Posterior vena cava (tissue), 2 donors: ENCODE measurements around the gene UBA52. TPM values are rescaled to one million over a fixed set of nuclear protein-coding genes. Genes with fewer than 3 reads are reported as not detected.
"Not testable (repeated sequence)": the region's sequence is repeated elsewhere in the genome, so short reads cannot be mapped to it uniquely, and the experiment has no call there.

Experiments used
- DNase-seq: peaks from one replicate; pipeline ENCODE4 v3.0.0-alpha.2; 2020; ENCODE audit warnings: low spot score
- intact Hi-C, 2 donors: fragments of 100-400 bp; cut with DNase I; formaldehyde crosslinking; loops; one replicate each; pipeline versions ENCODE4 v1.14.1 to v1.14.2; 2022 to 2023
- long read RNA-seq, 2 donors: library from polyadenylated mRNA; unstranded; transcript quantifications; one replicate each; pipeline ENCODE4 v2.0.0, GENCODE V29; 2020 to 2021
- total RNA-seq, 2 donors: library from RNA; stranded (reverse); fragmentation: NEBNext Ultra II Directional; extraction: Animal tissue kit (Norgen Biotek cat#: 25700); gene quantifications; one replicate each; pipeline ENCODE4 v1.2.1, GENCODE V29; 2021
- donor health status: DM: yes; HTN: yes; CAD: no.
- donor health status: DM: yes; HTN: yes; CAD: no.

Gene UBA52
- total RNA-seq: 100 to 1,000 TPM; 725 to 767 TPM
- long read RNA-seq, donor 1, transcript UBA52-202 (5 exons, 2,845 nt): minor isoform, 10 of 41 reads
- long read RNA-seq, donor 1, transcript UBA52-201 (5 exons, 572 nt): major isoform, 26 of 41 reads
- long read RNA-seq, donor 1, partial matches to known transcripts: 1 of 41 reads
- long read RNA-seq, donor 1, other reads (novel, unspliced or antisense): 1 of 41 reads
- long read RNA-seq, donor 2, transcript UBA52-202 (5 exons, 2,845 nt): minor isoform, 18 of 76 reads
- long read RNA-seq, donor 2, transcript UBA52-201 (5 exons, 572 nt): major isoform, 53 of 76 reads
- long read RNA-seq, donor 2, partial matches to known transcripts: 0 of 76 reads
- long read RNA-seq, donor 2, other reads (novel, unspliced or antisense): 1 of 76 reads

DNA sequence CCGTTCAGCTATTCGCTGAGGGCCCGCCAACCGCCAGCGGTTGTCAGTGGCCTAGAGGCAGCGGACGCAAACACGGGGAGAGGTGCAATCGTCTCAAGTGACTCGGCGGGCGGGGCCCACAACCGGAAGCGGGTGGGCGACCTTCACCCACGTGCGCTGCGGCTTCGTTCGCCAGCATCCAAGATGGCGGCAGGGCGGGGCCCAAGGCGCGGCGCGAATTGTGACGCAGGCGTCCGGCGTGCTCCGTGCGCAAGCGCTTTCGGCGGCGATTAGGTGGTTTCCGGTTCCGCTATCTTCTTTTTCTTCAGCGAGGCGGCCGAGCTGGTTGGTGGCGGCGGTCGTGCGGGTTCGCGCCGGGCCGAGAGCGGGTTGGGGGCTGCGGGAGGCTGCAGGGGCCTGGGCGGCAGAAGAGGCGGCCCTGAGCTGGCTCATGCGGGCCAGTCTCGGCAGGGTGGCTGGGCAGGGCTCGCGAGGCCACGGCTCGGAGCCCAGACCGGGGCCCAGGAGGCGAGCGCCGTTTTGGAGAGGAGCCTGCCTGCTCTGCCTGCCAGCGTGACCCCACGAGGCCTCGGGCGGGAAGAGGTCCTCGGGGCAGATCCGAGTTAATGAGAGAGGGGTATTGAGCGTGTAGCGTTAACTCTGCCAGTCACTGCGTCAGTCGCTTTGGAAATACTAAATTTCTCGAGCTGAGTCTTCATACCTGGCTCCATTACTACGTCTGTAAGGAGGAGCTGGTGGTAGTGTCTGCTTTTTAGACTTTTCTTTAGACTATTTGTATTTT lies at the start of gene UBA52:
Gene UBA52, plus strand, starts transcription at position 294 of the 781 bp plus-strand sequence. CDS start 1,444 bp downstream, outside the sequence.
- DNase-seq: peak; percentile 100
- intact Hi-C loops: no loop called here

DNA sequence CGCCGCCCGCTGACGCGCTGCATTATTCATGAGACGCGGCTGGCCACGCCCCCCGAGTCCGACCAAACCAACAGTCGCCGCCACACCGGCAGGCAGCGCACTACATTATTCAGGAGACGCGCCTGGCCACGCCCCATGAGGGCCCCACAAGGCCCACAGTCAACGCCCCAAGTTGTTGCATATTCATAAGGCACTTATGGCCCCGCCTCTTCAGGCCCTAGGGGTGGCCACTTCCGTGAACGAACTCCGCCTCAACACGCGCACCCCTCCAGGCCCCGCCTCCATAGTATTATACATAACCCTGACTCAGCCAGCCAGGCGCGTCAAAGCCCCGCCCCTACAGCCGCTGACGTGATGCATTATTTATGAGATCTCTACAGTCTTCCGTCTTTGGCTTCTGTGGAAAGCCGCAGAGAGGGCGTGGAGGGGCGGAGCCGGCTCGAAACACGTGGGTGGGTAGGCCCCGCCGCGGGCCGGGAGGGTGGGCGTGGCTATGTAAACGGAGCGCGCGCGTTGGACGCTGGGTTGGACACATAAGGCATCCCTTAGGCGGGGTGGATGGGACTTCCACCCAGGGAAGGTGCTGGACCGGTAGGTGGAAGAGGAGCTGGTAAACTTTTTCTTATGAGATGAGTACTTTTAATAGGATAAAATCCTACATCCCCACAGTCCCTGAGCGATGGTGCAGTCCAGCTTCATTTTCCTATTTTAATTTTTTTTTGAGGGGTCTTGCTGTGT lies 49.4 kb upstream of the UBA52 start:
- intact Hi-C loops: no loop called here
- DNase-seq: peak; percentile 100

DNA sequence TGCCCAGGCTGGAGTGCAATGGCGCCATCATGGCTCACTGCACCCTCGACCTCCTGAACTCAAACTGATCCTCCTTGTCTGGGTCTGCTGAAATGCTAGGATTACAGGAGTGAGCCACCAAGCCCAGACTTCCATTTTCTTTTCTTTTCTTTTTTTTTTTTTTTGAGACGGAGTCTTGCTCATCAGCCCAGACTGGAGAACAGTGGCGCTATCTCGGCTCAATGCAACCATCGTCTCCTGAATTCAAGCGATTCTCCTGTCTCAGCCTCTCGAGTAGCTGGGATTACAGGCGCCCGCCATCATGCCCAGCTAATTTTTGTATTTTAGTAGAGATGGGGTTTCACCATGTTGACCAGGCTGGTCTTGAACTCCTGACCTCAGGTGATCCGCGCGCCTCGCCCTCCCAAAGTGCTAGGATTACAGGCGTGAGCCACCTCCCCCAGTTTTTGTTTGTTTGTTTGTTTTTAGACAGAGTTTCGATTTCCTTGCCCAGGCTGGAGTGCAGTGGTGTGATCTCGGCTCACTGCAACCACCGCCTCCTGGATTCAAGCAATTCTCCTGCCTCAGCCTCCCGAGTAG lies 48.7 kb upstream of the UBA52 start:
- intact Hi-C loops: not testable (repeated sequence)

DNA sequence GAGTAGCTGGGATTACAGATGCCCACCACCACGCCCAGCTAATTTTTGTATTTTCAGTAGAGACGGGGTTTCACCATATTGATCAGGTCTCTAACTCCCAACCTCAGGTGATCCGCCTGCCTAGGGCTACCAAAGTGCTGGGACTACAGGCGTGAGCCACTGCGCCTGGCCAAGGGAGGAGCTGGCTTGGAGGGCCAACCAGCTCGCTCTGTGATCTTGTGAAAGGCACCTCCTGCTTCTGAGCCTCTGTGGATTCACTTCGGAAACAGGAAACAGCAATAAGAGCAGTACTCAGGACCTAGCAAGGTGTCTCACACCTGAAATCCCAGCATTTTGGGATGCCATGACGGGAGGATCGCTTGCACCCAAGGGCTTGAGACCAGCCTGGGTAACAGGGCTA lies 47.8 kb upstream of the UBA52 start:
- intact Hi-C loops: no loop called here

More for the DNA sequence above, 48.7 kb upstream of the UBA52 start:
- not testable (repeated sequence) for DNase-seq

DNA sequence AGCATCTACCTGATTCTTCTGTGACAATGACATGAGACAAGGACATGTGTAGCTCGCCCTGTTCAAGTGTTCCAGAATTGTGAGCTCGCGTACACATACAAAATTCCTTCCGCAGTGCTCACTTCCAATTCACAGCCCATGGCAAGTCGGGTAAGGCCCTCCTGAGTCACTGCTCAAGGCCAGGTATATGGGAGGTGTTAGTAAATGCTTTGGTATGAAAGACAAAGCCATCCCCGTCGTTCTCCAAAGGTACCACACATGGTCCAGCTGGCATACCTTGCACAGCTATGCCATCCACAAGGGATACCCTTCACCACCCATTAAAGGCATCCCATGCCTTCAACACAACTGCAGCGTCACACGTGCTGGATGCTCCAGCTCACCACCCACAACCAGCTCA lies 45.3 kb upstream of the UBA52 start:
- no peak for DNase-seq
- intact Hi-C loops: no loop called here

More for the DNA sequence above, 47.8 kb upstream of the UBA52 start:
- no peak for DNase-seq

DNA sequence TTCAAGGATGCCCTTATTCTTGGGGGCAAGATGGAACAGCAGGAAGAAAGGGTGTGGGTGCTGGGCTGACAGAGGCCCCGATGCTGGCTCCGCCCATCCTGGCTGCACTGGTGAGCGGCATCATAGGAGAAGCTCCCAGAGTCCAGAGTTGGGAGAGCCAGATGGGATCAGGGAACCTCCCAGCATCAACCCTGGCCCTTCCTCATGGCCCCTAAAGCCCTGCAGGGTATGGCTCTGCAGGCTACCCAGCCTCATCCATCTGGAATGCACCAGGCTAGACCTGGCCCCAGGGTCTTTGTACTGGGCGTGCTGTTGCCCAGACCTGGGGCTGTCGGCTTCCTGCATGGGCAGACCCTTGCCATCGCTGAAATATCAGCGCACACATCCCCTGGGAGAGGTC lies 41.9 kb upstream of the UBA52 start:
- intact Hi-C loops: no loop called here
- DNase-seq: no peak

DNA sequence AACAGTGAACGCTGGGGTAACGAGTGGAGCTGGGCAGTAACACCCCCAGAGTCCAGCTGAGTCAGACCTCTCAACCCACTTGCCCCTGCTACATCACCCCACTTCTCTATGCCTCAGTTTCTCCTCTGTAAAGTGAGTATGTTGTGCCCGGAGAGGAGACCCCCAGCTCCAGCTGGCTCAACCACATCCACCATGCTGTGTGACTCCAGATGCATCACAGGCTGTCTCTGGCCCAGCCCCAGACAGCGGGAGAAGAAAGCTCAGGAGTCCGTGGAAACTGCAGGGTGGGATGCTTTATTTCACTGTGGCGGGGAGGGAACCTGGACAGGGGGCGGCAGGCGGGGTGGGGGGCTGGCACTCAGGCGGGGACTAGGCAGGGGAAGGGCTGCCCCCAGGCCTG lies 40.2 kb upstream of the UBA52 start:
- intact Hi-C loops: no loop called here
- no peak for DNase-seq

DNA sequence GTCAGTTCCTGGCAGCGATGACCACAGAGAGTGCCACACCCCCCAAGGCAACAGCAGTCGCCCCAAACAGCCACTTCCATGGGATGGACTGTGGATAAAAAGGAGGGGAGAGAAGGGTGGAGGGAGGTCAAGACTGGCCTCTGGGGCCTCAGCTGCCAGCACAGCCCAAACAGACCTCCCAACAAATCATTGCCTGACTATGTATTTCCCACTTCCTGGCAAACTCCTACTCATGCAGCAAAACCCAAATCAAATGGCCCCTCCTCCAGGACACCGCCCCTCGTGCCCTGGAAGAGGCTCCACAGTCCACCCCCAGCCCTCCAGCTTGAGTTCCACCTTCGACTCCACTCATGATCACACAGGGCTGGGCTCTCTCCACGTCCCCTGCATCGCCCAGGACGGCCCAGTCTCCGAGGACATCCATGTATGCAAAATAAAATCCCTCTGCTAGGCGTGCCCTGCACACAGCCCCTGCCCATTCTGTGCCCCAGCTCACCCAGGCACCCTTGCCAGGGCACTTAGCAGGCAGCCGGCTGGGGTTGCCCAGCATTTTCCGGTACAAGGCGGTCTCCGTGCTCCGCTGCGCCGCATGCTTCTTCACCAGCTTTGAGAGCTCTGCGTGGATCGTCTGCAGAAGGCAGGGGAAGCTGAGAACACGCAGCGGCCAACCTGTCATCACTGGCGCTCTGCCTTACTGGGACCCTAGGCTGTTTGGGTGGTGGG lies 39.3 kb upstream of the UBA52 start:
- intact Hi-C loops: no loop called here
- no peak for DNase-seq

DNA sequence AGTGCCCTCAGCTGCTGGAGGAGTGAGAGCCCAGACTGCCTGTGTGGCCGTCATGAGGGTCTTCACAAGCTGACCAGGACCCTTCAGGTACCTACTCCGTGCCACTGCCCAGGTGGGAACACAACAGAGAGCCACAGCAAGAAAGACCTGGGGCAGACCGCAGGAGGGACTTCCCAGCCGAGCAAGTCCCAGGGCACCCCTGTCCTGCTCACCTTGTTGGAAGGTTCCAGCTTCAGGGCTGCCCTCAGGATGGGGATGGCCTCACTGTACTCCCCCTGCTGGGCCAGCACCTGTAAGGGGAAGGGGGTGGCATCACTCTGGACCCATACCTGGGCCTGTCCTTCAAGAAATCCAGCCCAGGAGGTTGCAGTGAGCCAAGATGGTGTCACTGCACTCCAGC lies 38.6 kb upstream of the UBA52 start:
- DNase-seq: no peak
- intact Hi-C loops: no loop called here

DNA sequence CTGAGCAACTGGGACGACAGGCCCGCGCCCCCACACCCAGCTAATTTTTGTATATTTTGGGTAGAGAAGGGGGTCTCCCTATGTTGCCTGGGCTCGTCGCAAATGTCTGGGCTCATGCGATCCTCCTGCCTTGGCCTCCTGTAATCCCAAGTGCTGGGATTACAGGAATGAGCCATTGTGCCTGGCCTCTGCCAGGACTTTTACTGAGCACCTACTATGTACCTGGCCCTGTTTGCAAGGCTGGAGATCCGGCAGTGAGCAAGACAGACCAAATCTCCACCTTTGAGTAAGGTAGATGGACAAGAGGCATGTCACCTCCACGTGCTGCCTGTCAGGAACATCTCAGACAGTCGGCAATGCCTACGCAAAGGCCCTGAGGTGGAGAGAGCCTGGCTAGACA lies 35.2 kb upstream of the UBA52 start:
- intact Hi-C loops: no loop called here
- DNase-seq: no peak

DNA sequence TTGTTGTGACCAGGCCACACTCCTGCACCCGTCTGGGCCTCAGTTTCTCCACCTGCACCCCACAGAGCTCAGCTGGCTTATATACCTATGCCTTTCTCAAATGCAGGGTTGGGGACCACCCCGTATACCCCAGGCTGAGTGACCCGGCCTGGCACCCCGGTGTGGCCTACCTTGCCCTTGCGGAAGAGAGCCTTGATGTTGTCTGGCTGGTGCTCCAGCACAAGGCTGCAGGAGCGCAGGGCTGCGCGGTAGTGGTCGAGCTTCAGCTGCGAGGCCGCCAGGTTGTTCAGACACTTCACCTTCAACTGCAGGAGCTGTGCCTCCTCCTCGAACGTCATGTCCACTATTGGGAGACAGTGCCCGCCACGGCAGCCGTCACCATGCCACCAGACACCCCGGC lies 34.2 kb upstream of the UBA52 start:
- DNase-seq: no peak
- intact Hi-C loops: no loop called here

DNA sequence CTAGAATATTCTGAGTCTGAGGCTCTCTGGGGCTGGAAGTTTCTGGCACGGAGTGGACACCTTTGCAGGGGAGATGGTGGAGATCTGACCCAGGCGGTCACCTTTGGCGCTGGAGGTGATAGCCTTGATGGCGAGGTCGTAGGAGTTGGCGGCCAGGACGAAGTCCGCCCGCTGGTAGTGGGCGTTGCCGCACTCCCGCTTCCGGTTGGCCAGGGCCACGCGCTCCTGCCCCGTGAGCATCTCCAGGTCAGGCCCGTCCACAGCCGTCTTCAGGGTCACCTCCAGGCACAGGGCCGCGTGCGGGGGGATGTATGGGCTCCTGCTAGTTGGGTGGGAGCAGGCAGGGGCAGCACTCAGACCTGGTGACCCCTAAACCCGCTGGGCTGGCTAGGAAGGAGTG lies 33.5 kb upstream of the UBA52 start:
- intact Hi-C loops: no loop called here
- no peak for DNase-seq

DNA sequence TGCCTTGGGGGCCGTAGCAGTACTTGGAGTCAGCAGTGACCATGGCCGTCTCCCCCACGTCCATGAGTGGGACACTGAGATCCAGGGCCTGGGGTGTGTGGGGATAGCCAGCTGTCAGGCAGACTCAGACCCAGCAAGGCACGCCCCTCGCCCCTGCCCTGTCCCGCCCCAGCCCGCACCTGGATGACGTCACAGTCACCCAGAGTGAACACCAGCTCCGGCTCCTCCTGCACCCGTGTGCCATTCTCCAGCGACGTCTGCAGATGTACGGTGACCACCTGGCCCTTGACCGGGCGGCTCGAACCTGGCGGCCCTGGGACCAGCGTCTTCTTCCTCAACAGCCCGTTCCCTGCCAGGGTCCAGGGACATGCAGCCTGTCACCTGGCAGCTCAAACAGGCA lies 32.3 kb upstream of the UBA52 start:
- no peak for DNase-seq
- intact Hi-C loops: no loop called here

DNA sequence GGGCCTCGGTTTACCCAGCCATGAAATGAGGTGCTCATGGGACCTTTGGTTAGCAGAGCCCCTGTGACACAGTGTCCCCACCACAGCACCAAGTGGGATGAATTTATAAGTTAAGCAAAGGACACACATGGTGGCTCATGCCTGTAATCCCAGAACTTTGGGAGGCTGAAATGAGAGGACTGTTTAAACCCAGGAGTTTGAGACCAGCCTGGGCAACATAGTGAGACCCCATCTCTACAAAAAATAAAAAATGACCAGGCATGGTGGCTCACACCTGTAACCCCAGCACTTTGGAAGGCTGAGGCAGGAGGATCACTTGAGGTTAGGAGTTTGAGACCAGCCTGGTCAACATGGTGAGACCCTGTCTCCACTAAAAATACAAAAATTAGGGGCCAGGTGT lies 31.5 kb upstream of the UBA52 start:
- intact Hi-C loops: not testable (repeated sequence)

DNA sequence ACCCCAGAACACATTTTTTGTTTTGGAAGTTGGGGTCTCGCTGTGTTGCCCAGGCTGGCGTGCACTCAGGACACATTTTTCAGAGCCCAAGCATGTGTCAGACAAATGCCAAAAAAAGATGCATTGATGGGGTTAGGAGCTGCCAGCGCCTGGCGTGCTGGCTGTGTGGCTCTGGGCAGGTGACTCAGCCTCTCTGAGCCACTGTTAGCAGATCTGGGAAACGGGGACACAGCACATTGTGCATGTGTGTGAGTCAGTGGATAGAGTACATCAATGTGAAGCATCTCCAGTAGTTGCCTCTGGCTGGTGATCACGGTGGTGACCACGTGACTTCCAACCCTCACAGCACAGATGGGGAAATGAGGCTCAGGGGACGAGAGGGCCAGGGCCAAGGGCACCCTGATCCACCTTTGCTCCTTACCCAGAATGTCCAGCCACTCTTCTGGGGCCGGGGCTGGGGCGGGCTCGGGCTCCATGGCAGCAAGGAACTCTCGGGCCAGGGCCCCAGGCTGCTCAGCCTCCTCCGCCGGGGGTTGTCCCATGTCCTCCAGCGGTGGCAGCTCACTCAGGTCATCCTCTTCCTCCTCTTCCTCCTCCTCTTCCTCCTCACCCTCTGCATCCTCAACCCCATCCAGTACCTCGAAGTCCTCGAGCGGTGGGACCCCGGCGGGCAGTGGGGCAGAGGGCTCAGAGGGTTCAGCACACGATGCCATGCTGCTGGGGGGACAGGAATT lies 30.2 kb upstream of the UBA52 start:
- intact Hi-C loops: no loop called here
- no peak for DNase-seq

More for the DNA sequence above, 31.5 kb upstream of the UBA52 start:
- DNase-seq: not testable (repeated sequence)

DNA sequence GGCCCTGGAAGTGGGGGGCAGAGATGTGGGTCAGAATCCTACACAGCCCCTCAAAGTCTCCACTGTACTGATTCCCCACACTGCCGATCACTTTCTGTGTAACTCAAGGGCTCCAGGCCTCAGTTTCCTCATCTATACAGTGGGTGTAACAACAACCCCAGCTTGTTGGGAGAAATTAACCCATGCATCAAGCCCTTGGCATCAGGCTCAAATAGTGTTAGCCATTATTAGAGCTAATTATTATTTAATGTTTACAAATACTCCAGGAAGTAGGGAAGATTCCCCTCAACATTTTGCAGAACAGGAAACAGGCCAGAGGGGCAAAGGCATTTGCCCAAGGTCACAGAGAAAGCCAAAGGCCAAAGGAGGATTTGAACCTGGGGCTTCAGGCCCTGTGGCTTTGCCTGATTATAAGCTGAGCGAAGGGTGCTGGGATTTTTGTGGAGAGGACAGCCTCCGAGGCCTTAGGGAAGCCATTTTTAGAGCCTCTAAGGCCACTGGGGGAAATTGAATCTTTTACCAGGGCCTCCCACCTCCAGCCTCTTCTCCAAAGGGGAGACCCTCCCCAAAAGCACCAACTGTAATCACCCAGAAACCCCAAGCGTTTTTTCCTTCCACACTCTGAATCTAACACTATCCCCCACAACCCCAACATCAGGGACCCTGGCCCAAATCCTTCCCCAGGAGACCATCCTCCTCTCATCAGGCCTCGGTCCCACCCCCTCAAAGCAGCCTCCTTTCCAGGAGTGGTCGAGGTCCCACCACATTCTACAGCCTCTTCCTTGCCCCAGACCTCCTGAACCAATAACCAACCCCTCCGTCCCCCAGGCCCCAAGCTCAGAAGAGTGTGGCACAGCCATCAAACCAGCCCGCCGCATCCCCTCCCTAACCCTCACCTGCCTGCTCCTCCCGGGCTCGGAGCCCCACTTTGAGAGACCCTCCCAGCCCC lies 29.4 kb upstream of the UBA52 start:
- DNase-seq: no peak
- intact Hi-C loops: no loop called here
